ENCODE results near the gene DEPP1.
A peak's percentile ranks its signal among the peaks of the same experiment; 100 is the strongest.

The DEPP1 gene

GRCh38 chr10:44931621-44932516 lies 46.7 kb downstream of the DEPP1 start:
- no peak for DNase-seq

- DNase-seq = peak; percentile 72
Measured at GRCh38 chr10:44930904-44931620, 47.5 kb downstream of the DEPP1 start.

- no peak for DNase-seq
Measured at GRCh38 chr10:44929356-44930255, 49.0 kb downstream of the DEPP1 start.

GRCh38 chr10:44928462-44928861 lies 50.1 kb downstream of the DEPP1 start:
- no peak for DNase-seq

GRCh38 chr10:44927352-44927751 lies 51.3 kb downstream of the DEPP1 start:
- DNase-seq = peak; percentile 70

GRCh38 chr10:44926751-44927351 lies 51.8 kb downstream of the DEPP1 start:
- peak; percentile 51 for DNase-seq

Measured in inflammatory macrophage treated with lipopolysaccharide for 4 hours (primary cell).